ENCODE data around the gene CRYZL1.
"Not testable (repeated sequence)": the region's sequence is repeated elsewhere in the genome, so short reads cannot be mapped to it uniquely, and the experiment has no call there.

Gene CRYZL1

GRCh38 chr21:33584455-33584854 is 57.1 kb downstream of the CRYZL1 start:
- Mint-ChIP-seq H3K4me1 (peaks cover 20% of the 10 kb centered on the region), H3K9me3 (no peaks in the 10 kb centered on the region), H3K27me3 (ENCODE audit: low read depth, poor library complexity) (peaks cover 4% of the 10 kb centered on the region), H3K36me3 (ENCODE audit: low read depth) (peaks cover 45% of the 10 kb centered on the region), H3K27ac (no peak overlapping the region), H3K4me3 (no peak overlapping the region)
- no peak for TF ChIP-seq CTCF (IDR thresholded peaks at IDR 0.05)
- no peak for DNase-seq

- TF ChIP-seq CTCF (IDR thresholded peaks at IDR 0.05): no peak
- Mint-ChIP-seq H3K36me3 (ENCODE audit: low read depth) (peaks cover 43% of the 10 kb centered on the region), H3K9me3 (no peaks in the 10 kb centered on the region), H3K4me1 (no peaks in the 10 kb centered on the region), H3K27me3 (ENCODE audit: low read depth, poor library complexity) (no peaks in the 10 kb centered on the region), H3K27ac (peak overlapping the region; percentile 73), H3K4me3 (no peak overlapping the region)
- no peak for DNase-seq
Observed at GRCh38 chr21:33578959-33579542, 62.5 kb downstream of the CRYZL1 start.

GRCh38 chr21:33578214-33578613 is 63.3 kb downstream of the CRYZL1 start:
- no peak overlapping the region for H3K27ac Mint-ChIP-seq
- peaks cover 50% of the 10 kb centered on the region for H3K36me3 Mint-ChIP-seq (ENCODE audit: low read depth)
- no peaks in the 10 kb centered on the region for H3K4me1 Mint-ChIP-seq
- TF ChIP-seq CTCF (IDR thresholded peaks at IDR 0.05): no peak
- no peaks in the 10 kb centered on the region for H3K9me3 Mint-ChIP-seq
- no peaks in the 10 kb centered on the region for H3K27me3 Mint-ChIP-seq (ENCODE audit: low read depth, poor library complexity)
- no peak for DNase-seq
- no peak overlapping the region for H3K4me3 Mint-ChIP-seq

GRCh38 chr21:33576741-33577141 is 64.8 kb downstream of the CRYZL1 start:
- not testable (repeated sequence) for H3K4me3 Mint-ChIP-seq; H3K4me1 Mint-ChIP-seq; H3K27ac Mint-ChIP-seq; H3K27me3 Mint-ChIP-seq (ENCODE audit: low read depth, poor library complexity); H3K9me3 Mint-ChIP-seq; DNase-seq
- H3K36me3 Mint-ChIP-seq (ENCODE audit: low read depth): peaks cover 51% of the 10 kb centered on the region

GRCh38 chr21:33572350-33572749 is 69.2 kb downstream of the CRYZL1 start:
- Mint-ChIP-seq H3K27me3 (ENCODE audit: low read depth, poor library complexity) (no peaks in the 10 kb centered on the region), H3K36me3 (ENCODE audit: low read depth) (peaks cover 62% of the 10 kb centered on the region), H3K9me3 (no peaks in the 10 kb centered on the region), H3K4me1 (no peaks in the 10 kb centered on the region), H3K4me3 (no peak overlapping the region), H3K27ac (no peak overlapping the region)
- DNase-seq: no peak
- TF ChIP-seq CTCF (IDR thresholded peaks at IDR 0.05): no peak

GRCh38 chr21:33569991-33570390 is 71.5 kb downstream of the CRYZL1 start:
- H3K9me3 Mint-ChIP-seq: no peaks in the 10 kb centered on the region
- H3K4me3 Mint-ChIP-seq: no peak overlapping the region
- no peak for DNase-seq
- no peaks in the 10 kb centered on the region for H3K27me3 Mint-ChIP-seq (ENCODE audit: low read depth, poor library complexity)
- peaks cover 60% of the 10 kb centered on the region for H3K36me3 Mint-ChIP-seq (ENCODE audit: low read depth)
- peak overlapping the region; percentile 88 for H3K27ac Mint-ChIP-seq
- TF ChIP-seq CTCF (IDR thresholded peaks at IDR 0.05): no peak
- no peaks in the 10 kb centered on the region for H3K4me1 Mint-ChIP-seq

Data from nephron progenitor cell (in vitro differentiated cells).